HG03520 (cell line): ENCODE results near the gene CPSF4L.
"Not testable (repeated sequence)": the region's sequence is repeated elsewhere in the genome, so short reads cannot be mapped to it uniquely, and the experiment has no call there.

Experiments
- ATAC-seq: cut with Tn5 transposase; IDR thresholded peaks from one replicate; pipeline ENCODE4 v1.9.1; 2021; ENCODE audit warnings: mild to moderate bottlenecking, moderate library complexity; ENCODE audit not compliant: unreplicated experiment

CPSF4L gene, protein sequence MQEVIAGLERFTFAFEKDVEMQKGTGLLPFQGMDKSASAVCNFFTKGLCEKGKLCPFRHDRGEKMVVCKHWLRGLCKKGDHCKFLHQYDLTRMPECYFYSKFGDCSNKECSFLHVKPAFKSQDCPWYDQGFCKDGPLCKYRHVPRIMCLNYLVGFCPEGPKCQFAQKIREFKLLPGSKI

DNA sequence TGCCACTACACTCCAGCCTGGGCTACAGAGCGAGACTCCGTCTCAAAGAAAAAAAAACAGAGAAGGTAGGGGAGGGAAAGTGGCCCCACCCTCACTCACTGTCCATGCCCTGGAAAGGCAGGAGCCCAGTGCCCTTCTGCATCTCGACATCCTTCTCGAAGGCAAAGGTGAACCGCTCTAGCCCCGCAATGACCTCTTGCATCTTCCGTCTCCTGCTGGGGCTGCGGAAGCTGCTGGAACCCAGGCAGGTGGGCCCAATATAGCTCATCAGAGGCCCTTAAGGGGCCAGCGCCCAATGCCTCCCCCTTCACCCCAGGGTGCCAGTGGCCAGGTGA, at the start of gene CPSF4L:
TSS of gene CPSF4L (minus strand) at position 264 of the 335 bp plus-strand sequence. CDS start at position 202, 62 bp downstream.
- ATAC-seq = no peak

DNA sequence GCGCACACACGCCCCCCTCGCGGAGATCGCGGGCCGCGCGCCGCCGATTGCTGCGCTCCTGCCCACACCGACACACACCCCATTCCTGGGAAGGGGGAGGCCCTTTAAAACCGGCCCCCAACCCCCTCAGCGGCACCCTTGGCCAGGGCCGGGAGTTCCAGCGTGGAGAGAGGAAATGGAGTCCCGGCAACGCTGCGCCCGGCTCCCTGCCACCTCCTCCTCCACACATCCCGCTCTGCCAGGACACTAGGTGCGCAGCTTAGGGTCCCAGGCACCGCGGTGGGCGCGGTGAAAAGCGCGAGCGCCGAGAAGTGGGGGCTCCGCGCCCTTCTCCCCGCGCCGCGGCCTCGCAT, 49.7 kb upstream of the CPSF4L start:
- ATAC-seq = no peak

DNA sequence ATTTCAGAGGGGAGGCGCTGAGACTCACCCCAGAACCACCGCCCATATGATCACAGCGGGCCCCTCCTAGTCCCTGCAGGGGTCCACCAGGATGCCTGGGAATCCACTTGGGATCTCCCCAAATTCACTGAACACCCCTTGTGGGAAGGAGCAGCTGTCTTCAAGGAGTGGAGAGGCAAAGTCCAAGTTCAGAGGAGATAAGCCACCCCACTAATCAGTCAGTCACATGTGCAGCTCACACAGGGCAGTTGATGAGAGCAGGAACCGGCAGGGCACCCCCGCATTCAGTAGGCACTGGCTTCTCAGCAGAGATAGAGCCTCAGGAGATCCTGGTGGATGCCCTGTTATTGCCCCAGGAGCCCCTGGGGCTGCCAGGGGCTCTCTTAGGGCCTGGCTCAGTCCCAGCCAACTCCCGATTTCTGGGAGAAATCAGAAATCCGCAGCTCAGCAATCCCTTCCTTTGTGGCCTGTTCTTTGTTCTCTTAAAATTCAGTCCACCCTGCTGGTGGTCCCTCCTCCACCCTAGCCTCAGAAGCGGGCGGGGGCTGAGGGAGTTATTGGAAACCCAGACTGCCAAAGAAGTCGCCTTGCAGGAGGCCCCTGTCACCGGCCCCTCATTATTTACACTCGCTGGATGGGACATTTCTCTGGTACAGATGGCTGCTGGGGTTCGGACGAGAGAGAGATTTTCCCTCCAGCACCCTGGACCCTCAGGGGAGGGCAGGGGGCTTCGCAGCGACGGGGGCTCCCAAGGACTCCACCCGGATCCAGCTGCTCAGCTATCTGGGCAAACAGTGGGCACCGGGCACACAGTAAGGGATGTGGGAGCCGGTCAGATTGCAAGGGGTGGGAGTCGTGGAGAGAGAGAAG, 48.3 kb upstream of the CPSF4L start:
- no peak for ATAC-seq

DNA sequence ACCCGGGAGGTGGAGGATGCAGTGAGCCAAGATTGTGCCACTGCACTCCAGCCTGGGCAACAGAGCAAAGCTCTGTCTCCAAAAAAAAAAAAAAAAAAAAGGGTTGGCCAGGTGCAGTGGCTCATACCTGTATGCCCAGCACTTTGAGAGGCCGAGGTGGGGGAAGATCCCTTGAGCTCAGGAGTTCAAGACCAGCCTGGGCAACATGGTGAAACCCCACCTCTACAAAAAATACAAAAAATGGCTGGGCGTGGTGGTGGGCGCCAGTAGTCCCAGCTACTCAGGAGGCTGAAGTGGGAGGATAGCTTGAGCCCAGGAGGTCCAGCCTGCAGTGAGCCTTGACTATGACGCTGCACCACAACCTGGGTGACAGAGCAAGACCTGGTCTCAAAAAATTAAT, 47.3 kb upstream of the CPSF4L start:
- ATAC-seq = not testable (repeated sequence)

DNA sequence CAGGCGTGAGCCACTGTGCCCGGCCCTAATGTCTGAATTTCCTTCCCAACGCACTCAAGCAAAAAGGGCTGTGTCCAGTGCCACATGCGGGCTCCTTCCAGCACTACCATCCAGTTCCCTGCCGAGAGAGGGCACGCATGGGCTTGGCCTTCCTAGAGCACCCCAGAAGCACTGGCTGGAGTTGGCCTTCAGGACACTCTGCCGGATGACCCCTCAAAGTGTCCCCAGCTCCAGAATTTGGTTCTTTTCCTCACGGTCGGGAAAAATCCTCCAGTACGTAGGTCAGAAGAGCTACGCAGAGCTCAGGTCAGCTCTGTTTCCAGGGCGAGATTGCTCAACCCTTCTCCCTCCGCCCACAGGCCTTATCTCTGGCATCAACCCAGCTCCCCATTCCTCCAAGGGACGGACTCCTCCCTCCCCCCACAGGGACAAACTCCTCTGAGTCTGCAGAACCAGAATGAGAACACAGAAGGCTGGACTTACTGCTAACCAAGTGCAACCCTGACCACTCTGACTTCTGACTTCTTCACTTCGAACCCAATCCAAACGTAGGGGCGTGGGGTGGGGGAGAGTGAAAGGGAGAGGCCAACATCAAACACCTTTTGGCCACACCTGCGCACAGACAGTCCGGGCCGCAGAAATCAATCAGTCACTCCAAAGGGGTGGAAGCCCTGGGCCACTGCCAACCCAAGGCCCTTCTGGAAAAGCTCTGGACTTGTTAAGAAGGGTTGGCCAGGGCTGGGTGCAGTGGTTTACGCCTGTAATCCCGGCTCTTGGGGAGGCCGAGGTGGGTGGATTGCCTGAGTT, 46.5 kb upstream of the CPSF4L start:
- ATAC-seq = no peak

DNA sequence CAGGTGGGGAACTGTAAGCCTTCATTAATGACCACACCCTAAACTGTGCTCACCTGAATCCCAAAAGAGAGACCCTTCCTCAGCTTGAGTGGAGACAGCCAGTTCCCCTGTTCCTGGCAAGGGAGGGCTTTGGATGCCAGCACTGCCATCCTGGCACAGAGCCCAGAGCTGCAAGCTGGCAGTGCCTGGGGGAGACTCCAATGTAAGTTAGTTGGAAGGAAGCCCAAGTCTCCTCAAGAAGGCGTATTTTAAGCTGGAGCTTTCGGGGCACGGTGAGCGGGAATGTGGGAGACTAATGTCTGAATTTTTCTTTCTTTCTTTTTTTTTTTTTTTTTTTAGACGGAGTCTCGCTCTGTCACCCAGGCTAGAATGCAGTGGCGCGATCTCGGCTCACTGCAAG, 45.5 kb upstream of the CPSF4L start:
- ATAC-seq = no peak

DNA sequence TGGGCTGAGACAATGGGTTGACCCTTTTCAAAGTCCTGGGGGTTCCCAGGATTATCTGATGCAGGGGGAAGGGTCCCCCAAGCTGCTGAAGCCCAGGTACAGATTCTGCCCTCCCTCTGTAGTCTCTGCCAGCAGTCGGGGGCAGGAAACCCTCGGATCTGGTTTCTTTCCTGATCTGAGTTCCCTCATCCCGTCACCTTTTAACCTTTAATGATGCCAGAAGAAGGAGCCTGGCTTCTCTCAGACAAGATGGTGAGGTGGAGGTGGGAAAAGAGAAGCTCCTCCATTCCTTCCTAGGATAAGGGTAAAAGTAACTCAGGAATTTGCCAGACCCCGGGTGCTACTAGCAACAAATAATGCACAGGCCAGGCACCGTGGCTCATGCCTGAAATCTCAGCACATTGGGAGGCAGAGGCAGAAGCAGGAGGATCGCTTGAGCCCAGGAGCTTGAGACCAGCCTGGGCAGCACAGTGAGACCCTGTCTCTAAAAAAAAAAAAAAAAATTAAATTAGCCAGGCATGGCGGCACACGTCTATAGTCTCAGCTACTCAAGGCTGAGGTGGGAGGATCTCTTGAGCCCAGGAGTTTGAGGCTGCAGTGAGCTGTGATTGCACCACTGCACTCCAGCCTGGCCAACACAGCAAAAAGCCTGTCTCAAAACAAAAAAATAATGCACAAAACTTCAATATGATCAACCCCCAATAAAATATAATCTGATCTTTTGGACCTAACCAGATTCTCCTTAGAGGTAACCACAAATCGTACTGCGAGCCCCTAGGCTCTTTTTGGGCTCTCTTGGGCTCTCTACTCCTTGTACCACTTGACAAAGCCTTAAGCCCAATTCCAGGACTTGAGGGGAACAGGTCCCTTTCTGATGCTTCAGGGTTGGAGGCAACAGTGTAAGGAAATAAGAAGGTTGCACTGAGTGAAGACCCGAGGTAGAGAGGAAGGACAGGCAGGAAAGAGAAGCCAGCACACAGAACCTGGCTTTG, 44.5 kb upstream of the CPSF4L start:
- ATAC-seq = no peak

DNA sequence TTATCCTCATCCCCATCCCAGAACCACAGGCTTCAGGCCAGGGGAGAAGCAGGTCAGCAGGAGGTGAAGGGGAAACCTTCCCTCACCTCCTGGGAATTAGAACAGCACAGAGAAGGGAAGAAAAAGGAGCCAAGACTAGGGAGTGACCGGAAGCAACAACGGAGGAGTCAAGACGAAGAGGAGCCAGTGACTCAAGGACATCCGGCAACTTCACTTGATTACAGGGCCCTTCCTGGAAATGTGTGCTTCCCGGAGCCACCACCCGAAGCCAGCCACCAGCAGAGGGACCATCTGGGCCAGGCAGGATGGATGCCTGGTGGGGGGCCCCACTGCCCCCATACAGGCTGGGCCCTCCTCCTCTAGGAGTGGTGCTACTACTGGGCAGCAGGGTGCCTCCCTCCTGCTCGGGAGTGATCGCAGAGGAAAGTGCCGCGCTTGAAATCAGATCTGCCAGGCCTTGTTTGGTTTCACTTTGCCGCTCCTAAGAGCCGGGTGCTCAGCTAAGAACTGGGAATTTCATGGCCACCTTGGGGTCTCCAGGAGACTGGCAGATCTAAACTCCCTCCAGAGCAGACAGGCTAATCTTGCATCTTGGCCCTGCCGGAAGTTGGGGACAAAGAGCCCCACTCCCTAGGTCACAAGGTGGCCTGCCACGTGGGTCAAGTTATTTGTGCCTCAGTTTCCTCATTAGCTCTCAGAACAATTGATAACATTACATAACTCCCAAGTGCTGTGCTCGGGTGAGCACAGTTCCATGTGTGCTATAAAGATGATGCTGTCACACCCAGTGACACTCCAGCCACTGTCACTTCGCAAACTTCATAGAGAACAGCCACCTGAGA, 43.5 kb upstream of the CPSF4L start:
- ATAC-seq = no peak

DNA sequence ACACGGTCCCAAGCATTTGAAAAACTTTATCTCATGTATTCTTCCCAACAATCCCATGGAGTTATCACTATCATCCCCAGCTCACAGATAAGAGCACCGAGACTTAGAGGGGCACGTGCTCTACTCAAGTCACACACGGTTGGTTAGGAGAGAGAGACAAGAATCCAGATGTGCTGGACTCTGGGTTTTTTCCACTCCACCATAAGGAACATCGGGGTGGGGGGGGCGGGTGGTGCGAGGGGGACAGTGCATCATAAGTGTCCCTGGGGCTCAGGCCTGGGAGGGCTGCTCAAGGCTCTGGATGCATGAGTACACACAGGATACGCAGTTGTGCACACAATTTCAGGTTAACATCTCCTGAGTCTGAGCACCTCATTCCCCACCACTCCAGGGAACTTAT, 42.8 kb upstream of the CPSF4L start:
- ATAC-seq = no peak

DNA sequence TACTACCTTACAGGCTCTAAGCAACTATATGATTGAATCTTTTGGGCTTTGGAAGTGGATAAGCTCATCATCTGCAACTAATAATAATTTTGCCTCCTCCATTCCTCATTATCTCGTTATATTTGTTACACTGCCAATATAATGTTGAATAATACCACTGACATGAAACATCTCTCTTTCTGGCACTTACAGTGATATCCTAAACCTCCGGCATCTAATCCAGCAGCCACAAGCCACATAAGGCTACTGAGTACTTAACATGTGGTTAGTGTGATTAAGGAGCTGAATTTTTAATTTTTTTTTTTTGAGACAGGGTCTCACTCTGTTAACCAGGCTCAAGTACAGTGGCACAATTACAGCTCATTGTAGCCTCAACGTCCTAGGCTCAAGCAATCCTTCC, 40.5 kb upstream of the CPSF4L start:
- ATAC-seq = no peak

DNA sequence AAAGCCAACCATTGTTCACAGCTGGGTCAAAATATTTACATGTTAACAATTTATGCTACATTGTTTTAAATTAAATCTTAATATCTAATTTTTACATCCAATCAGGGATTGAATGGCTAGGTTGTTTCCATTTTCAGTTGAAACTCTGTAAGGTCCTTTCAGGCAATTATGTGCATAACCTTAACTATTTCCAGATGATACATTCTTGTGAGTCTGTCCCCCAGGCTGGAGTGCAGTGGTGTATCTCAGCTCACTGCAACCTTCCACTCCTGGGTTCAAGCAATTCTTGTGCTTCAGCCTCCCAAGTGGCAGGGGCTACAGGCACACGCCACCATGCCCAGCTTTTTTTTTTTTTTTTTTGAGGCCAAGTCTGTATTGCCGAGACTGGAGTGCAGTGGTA, 39.7 kb upstream of the CPSF4L start:
- ATAC-seq = no peak

DNA sequence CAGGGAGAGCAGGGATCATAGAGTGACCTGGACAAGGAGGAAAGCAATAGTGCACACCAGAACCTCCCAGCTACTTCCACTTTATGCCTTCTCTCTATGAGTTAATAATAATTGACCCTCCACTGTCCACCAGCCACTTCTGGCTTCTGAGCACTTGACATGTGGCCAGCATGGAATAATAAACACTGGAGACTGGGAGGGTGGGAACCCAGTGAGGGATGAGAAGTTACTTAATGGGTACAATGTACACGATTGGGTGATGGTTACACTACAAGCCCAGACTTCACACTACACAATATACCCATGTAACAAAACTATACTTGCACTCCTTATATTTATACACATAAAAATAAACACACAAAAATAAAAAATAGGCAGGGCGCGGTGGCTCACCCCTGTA, 38.7 kb upstream of the CPSF4L start:
- ATAC-seq = no peak

DNA sequence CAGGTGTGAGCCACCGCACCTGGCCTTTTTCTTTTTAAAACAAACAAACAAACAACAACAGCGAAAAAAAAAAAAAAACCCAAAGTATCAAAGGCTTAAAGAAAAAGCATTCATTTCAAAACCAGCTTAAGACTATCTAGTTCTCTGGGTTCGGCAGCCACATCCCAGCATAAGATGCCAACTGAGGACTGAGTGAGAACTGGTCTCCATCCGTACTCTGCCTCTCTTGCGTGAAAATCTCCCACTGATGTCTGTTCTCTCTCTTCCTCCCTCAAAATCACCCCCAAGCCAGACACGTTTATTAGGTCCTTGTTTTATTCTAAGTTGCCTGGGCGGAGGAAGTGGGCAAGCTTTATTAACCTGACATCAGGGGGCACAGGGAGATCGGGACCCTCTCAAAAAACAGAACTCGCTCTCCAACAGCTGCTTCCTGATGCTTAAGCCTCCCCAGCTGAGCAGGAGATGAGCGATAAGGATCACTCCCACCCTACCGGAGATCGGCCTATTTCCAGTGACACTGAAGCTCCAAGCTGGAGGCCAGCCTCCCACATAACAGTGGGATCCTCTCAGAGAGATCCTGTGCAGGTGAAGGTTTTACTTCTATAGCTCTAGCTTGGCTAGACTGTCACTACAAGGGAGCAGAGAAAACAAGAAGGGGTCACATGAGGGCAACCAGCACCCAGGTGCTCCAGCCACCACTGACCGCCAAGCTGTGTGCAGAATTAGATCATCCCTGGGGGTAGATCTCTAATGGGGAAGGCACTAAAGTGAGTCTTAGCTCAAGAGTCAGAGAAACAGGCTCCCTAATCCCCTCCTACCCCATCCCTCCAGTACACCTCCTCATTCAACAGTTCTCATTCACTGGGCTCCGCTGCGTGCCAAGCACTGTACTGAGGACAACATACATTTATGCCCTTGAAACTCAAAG, 36.5 kb upstream of the CPSF4L start:
- no peak for ATAC-seq

DNA sequence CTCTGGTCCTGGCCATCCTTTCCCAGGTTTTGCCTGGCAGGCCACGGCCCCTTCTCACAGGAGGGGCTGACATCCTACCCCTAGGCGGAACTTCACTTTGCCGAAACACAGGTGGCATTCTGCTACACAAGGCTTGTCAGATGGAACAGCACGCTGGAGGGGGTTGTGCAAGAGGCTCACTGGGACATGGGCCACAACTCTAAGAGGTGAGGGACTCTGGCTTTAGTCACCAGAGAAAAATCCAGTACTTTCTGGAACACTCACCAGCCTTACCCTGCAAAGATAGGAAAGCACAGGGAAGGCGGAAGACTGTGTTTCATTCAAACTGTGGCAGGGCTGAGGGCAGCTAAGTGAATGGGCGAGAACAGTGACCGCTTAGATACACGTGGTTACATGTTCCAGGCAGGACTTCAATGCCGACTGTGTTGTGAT, 31.8 kb upstream of the CPSF4L start:
- no peak for ATAC-seq

DNA sequence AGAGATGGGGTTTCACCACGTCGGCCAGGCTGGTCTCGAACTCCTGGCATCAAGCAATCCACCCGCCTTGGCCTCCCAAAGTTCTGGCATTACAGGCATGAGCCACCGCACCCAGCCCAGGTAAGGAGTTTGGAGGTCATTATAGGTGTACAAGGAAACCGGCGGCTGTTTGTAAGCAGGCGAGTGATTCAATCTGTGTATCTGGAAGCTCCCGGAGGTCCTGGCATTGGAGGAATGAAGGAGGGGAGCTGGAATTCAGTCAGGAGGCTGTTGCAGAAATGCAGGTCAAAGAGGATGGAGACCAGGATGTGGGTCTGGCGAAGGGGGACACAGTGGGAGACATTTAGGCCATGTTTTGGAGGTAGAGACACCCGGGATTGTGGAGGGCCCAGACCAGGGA, 31.4 kb upstream of the CPSF4L start:
- ATAC-seq = no peak

DNA sequence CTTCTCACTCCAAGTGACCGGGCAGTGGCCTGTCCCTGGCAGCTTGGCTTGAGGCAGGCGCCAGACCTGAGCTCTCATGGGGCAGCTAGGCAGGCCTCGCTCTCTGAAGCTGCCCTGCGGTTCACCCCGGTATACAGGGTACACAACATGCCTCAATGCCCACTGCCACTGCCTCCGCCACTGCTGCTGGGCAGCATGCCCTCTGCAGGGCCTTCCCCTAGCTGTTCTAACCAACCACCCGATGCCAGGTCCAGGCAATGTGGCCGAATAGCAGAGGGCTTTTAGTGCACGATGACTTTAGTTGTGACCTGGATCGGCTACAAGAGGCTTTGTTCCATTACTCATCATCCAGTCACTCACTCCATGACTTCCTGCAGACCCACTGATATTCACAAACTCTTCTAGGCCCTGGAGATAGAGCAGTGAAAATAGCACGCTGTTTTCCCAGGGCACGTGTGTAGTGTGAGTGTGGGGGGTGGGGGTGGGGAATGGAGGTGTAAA, 30.4 kb upstream of the CPSF4L start:
- no peak for ATAC-seq

DNA sequence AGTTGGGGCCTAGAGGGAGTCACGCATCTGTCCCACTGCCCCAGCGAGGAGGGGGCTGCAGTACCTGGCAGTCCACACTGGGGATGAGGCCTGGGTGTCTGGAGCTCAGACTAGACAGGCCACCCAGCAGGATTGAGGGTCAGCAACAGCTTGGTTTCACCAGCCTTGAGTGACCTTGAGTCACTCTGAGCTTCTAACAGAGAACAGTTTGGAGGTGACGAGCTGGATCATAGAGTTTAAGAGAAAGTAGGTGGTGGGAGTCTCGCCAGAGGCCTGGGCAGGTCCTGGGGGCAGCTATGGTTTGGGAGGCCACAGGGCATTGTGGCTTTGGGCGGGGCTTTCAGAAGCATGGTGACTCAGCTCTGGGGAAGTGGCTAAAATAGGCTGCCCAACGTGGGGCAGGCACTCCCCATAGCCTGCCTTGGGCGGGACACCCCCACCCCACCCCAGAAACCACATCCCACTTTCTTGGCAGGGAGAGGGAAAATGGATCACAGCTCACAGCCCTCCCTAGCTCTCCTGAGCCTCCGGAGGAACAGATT, 29.7 kb upstream of the CPSF4L start:
- peak; percentile 72 for ATAC-seq
